GM10266 (cell line): Measurements from ENCODE around the gene HMCN2.

Source experiments
- DNase-seq: peaks from one replicate; pipeline ENCODE4 v3.0.0; 2012; ENCODE audit errors: extremely low spot score
- CTCF ChIP-seq: IDR thresholded peaks from 2 replicates; pipeline ENCODE4 v1.5.1; 2012; ENCODE audit warnings: mild to moderate bottlenecking, low read depth; ENCODE audit not compliant: control insufficient read depth, insufficient read depth; ENCODE audit errors: missing control alignments

HMCN2 gene

GRCh38 chr9:130299785-130300615 lies 34.4 kb downstream of the HMCN2 start:
- no peak for DNase-seq
- TF ChIP-seq CTCF, result no peak

GRCh38 chr9:130300739-130301138 lies 35.2 kb downstream of the HMCN2 start:
- no peak for DNase-seq
- TF ChIP-seq CTCF, result no peak

GRCh38 chr9:130301483-130302286 lies 36.1 kb downstream of the HMCN2 start:
- TF ChIP-seq CTCF, result no peak
- no peak for DNase-seq

- DNase-seq, result no peak
- no peak for TF ChIP-seq CTCF
These were observed 37.4 kb downstream of the HMCN2 start for GRCh38 chr9:130302785-130303612.

GRCh38 chr9:130303613-130304055 lies 38.1 kb downstream of the HMCN2 start:
- TF ChIP-seq CTCF, result no peak
- DNase-seq, result no peak

GRCh38 chr9:130304116-130304515 lies 38.6 kb downstream of the HMCN2 start:
- TF ChIP-seq CTCF, result no peak
- no peak for DNase-seq

GRCh38 chr9:130304643-130305042 lies 39.1 kb downstream of the HMCN2 start:
- TF ChIP-seq CTCF, result no peak
- no peak for DNase-seq
